GM19468 (cell line): Measurements from ENCODE around the gene ZNF850.
A peak's percentile ranks its signal among the peaks of the same experiment; 100 is the strongest.
"Not testable (repeated sequence)": the region's sequence is repeated elsewhere in the genome, so short reads cannot be mapped to it uniquely, and the experiment has no call there.

Experiments used
- ATAC-seq: cut with Tn5 transposase; IDR thresholded peaks from one replicate; pipeline ENCODE4 v1.9.1; 2021; ENCODE audit warnings: mild to moderate bottlenecking, moderate library complexity, moderate number of reproducible peaks; ENCODE audit not compliant: unreplicated experiment; ENCODE audit errors: extremely low read depth

The ZNF850 gene

GRCh38 chr19:36772311-36773222 is at the start of gene ZNF850:
Gene ZNF850 (minus strand): TSS chr19:36772807. CDS start chr19:36762606, 10,201 bp downstream.
- peak; percentile 71 for ATAC-seq

GRCh38 chr19:36821758-36822157 is 49.2 kb upstream of the ZNF850 start:
- ATAC-seq = no peak

GRCh38 chr19:36819130-36819630 is 46.6 kb upstream of the ZNF850 start:
- no peak for ATAC-seq

GRCh38 chr19:36807029-36807428 is 34.4 kb upstream of the ZNF850 start:
- ATAC-seq = no peak

GRCh38 chr19:36805364-36805763 is 32.8 kb upstream of the ZNF850 start:
- no peak for ATAC-seq

- ATAC-seq = no peak
Measured at GRCh38 chr19:36797786-36798108, 25.1 kb upstream of the ZNF850 start.

GRCh38 chr19:36796714-36796992 is 24.0 kb upstream of the ZNF850 start:
- ATAC-seq = no peak

GRCh38 chr19:36791420-36792141 is 19.0 kb upstream of the ZNF850 start:
- not testable (repeated sequence) for ATAC-seq

- no peak for ATAC-seq
Measured at GRCh38 chr19:36775768-36776167, 3.2 kb upstream of the ZNF850 start.

- peak; percentile 8 for ATAC-seq
Measured at GRCh38 chr19:36773223-36773579, 594 bp upstream of the ZNF850 start.

- no peak for ATAC-seq
Measured at GRCh38 chr19:36771261-36772231, 1.1 kb downstream of the ZNF850 start.

- ATAC-seq = no peak
Measured at GRCh38 chr19:36750066-36750691, 22.4 kb downstream of the ZNF850 start.

GRCh38 chr19:36749613-36750012 is 23.0 kb downstream of the ZNF850 start:
- not testable (repeated sequence) for ATAC-seq

GRCh38 chr19:36748431-36749275 is 24.0 kb downstream of the ZNF850 start:
- no peak for ATAC-seq

GRCh38 chr19:36747750-36748149 is 24.9 kb downstream of the ZNF850 start:
- no peak for ATAC-seq

- ATAC-seq = no peak
Measured at GRCh38 chr19:36745870-36746269, 26.7 kb downstream of the ZNF850 start.

- ATAC-seq = not testable (repeated sequence)
Measured at GRCh38 chr19:36736166-36736565, 36.4 kb downstream of the ZNF850 start.

- ATAC-seq = no peak
Measured at GRCh38 chr19:36719687-36720556, 52.7 kb downstream of the ZNF850 start.
